Mesendoderm (in vitro differentiated cells): ENCODE measurements around the gene KCNS1.
"Not testable (repeated sequence)": the region's sequence is repeated elsewhere in the genome, so short reads cannot be mapped to it uniquely, and the experiment has no call there.

Source experiments
- DNase-seq: peaks from one replicate; pipeline ENCODE4 v3.0.0; 2013
- H2AK5ac ChIP-seq: 2 replicates; pipeline ENCODE4 v1.6.1; 2013; ENCODE audit warnings: low read length, inconsistent platforms
- H2BK120ac ChIP-seq: 2 replicates; pipeline ENCODE4 v1.6.1; 2013; ENCODE audit warnings: low read depth, mild to moderate bottlenecking, low read length, moderate library complexity, mixed read lengths
- H2BK15ac ChIP-seq: replicated peaks from 2 replicates; pipeline ENCODE4 v1.6.1; 2013; ENCODE audit warnings: low read depth, mild to moderate bottlenecking, moderate library complexity
- H2BK5ac ChIP-seq: 2 replicates; pipeline ENCODE4 v1.6.1; 2013; ENCODE audit warnings: low read length, inconsistent platforms
- H3K18ac ChIP-seq: 2 replicates; pipeline ENCODE4 v1.6.1; 2013; ENCODE audit warnings: mild to moderate bottlenecking, low read length, mixed read lengths
- H3K23ac ChIP-seq: one replicate; pipeline ENCODE4 v1.6.1; 2013; ENCODE audit warnings: low read length
- H3K27ac ChIP-seq: 2 replicates; pipeline ENCODE4 v1.5.1; 2013; ENCODE audit warnings: low read depth, mild to moderate bottlenecking, inconsistent platforms, low read length, moderate library complexity
- H3K27me3 ChIP-seq: 2 replicates; pipeline ENCODE4 v1.6.1; 2013; ENCODE audit warnings: low read length, control low read depth, mild to moderate bottlenecking, inconsistent platforms; ENCODE audit not compliant: insufficient read depth, poor library complexity
- H3K36me3 ChIP-seq: 2 replicates; pipeline ENCODE4 v1.6.1; 2013; ENCODE audit warnings: low read length, inconsistent platforms; ENCODE audit not compliant: control insufficient read depth, insufficient read depth
- H3K4ac ChIP-seq: one replicate; pipeline ENCODE4 v1.6.1; 2013; ENCODE audit warnings: low read depth, mild to moderate bottlenecking, low read length, moderate library complexity
- H3K4me1 ChIP-seq: 2 replicates; pipeline ENCODE4 v1.6.1; 2013; ENCODE audit warnings: low read depth, low read length, inconsistent platforms; ENCODE audit not compliant: control insufficient read depth
- H3K4me2 ChIP-seq: 2 replicates; pipeline ENCODE4 v1.6.1; 2013; ENCODE audit warnings: low read length
- H3K4me3 ChIP-seq: 2 replicates; pipeline ENCODE4 v1.5.1; 2013; ENCODE audit warnings: mild to moderate bottlenecking, low read length
- H3K56ac ChIP-seq: one replicate; pipeline ENCODE4 v1.6.1; 2013; ENCODE audit warnings: low read length
- H3K79me1 ChIP-seq: 2 replicates; pipeline ENCODE4 v1.6.1; 2013; ENCODE audit warnings: low read length, inconsistent platforms
- H3K79me2 ChIP-seq: 2 replicates; pipeline ENCODE4 v1.6.1; 2013; ENCODE audit warnings: mild to moderate bottlenecking, low read length; ENCODE audit not compliant: control insufficient read depth, insufficient read depth
- H3K9ac ChIP-seq: 2 replicates; pipeline ENCODE4 v1.6.1; 2013; ENCODE audit warnings: low read length, inconsistent platforms
- H4K5ac ChIP-seq: one replicate; pipeline ENCODE4 v1.6.1; 2013; ENCODE audit warnings: low read length
- H4K8ac ChIP-seq: one replicate; pipeline ENCODE4 v1.6.1; 2013; ENCODE audit warnings: low read depth, mild to moderate bottlenecking, control low read depth, low read length, moderate library complexity
- WGBS: extraction: QIAGEN DNeasy Blood & Tissue Kit; methylation state at CpG from one replicate; pipeline ENCODE4 v1.1.7; 2013; ENCODE audit warnings: low lambda C conversion rate, missing lambda C conversion rate; ENCODE audit not compliant: insufficient coverage; ENCODE audit errors: extremely low coverage; 5-methylcytosine and 5-hydroxymethylcytosine counted together

KCNS1 gene

DNA sequence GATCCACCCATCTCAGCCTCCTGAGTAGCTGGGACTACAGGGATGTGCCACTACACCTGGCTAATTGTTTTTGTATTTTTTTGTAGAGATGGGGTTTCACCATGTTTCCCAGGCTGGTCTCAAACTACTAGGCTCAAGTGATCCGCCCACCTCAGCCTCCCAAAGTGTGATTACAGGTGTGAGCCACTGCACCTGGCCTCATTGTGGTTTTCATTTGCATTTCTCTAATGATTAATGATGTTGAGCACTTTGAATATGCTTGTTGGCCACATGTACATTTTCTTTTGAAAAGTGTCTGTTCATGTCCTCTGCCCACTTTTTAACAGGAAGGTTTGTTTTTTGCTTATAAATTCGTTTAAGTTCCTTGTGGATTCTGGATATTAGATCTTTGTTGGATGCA lies 37.8 kb downstream of the KCNS1 start:
- H3K27ac ChIP-seq, H3K4me3 ChIP-seq, H3K27me3 ChIP-seq, H3K9ac ChIP-seq, H2AK5ac ChIP-seq, H3K56ac ChIP-seq, H2BK15ac ChIP-seq, H3K4ac ChIP-seq, H2BK5ac ChIP-seq, H3K79me1 ChIP-seq, H3K4me1 ChIP-seq, DNase-seq, H3K23ac ChIP-seq, H3K18ac ChIP-seq, H3K36me3 ChIP-seq, H3K79me2 ChIP-seq, H4K8ac ChIP-seq, H4K5ac ChIP-seq, H3K4me2 ChIP-seq, H2BK120ac ChIP-seq: not testable (repeated sequence)
- no CpG with 5 or more reads among the region's 2 CpGs for WGBS

DNA sequence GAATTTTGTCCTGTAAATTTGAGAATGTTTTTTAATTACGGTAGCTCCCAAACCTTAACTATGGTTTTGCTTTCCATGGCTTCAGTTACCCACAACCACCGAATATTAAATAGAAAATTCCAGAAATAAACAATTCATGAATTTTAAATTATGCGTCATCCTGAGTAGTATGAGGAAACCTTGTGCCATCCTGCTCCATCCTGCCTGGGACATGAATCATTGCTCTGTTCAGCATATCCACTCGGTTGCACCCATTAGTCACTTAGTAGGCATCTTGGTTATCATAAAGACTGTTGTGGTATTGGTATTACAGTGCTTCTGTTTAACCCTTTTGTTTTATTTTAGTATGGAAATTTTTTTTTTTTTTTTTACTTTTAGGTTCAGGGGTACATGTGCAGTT lies 39.7 kb downstream of the KCNS1 start:
- Histone ChIP-seq H2BK5ac (no peak overlapping the region), H4K5ac (no peak overlapping the region), H3K56ac (no peak overlapping the region), H3K18ac (no peak overlapping the region), H3K23ac (no peak overlapping the region), H3K27ac (no peak overlapping the region), H3K4me1 (no peaks in the 10 kb centered on the region), H3K9ac (no peak overlapping the region), H4K8ac (no peak overlapping the region), H3K79me1 (no peaks in the 10 kb centered on the region), H3K4me3 (no peak overlapping the region), H2AK5ac (no peak overlapping the region), H3K27me3 (no peaks in the 10 kb centered on the region), H2BK15ac (no peak overlapping the region), H3K4me2 (no peak overlapping the region), H3K79me2 (no peaks in the 10 kb centered on the region), H3K4ac (no peak overlapping the region), H2BK120ac (no peak overlapping the region), H3K36me3 (no peaks in the 10 kb centered on the region)
- WGBS, result no CpG with 5 or more reads among the region's 4 CpGs
- DNase-seq, result no peak

DNA sequence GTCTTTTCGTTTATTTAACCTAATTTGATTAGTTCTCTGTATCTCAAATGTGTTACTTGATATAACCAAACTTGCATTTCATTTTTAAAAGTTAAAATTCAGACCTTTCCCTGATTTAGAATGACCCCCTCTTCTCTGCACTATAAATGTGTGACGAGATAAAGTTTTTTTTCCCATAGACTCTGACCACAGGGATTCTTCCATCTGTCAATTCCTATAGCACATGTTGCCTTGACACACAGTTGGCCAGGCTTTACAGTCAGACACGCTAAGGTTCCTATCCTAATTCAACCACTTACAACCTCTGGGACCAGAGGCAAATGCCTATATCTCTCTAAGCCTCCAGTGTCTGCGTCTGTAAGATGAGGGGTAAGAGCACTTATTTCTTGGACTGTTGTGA lies 40.6 kb downstream of the KCNS1 start:
- no peak overlapping the region for H2AK5ac ChIP-seq
- H3K36me3 ChIP-seq, result no peaks in the 10 kb centered on the region
- H3K4me2 ChIP-seq, result no peak overlapping the region
- H3K27ac ChIP-seq, result no peak overlapping the region
- no peak overlapping the region for H4K5ac ChIP-seq
- no peak overlapping the region for H3K4ac ChIP-seq
- no peak overlapping the region for H4K8ac ChIP-seq
- no peak overlapping the region for H2BK120ac ChIP-seq
- no peaks in the 10 kb centered on the region for H3K27me3 ChIP-seq
- no peak overlapping the region for H3K18ac ChIP-seq
- H3K4me1 ChIP-seq, result no peaks in the 10 kb centered on the region
- no CpG with 5 or more reads among the region's 4 CpGs for WGBS
- no peak overlapping the region for H3K56ac ChIP-seq
- H3K79me2 ChIP-seq, result no peaks in the 10 kb centered on the region
- no peak overlapping the region for H3K9ac ChIP-seq
- DNase-seq, result no peak
- no peak overlapping the region for H2BK15ac ChIP-seq
- no peak overlapping the region for H2BK5ac ChIP-seq
- no peaks in the 10 kb centered on the region for H3K79me1 ChIP-seq
- no peak overlapping the region for H3K4me3 ChIP-seq
- no peak overlapping the region for H3K23ac ChIP-seq

DNA sequence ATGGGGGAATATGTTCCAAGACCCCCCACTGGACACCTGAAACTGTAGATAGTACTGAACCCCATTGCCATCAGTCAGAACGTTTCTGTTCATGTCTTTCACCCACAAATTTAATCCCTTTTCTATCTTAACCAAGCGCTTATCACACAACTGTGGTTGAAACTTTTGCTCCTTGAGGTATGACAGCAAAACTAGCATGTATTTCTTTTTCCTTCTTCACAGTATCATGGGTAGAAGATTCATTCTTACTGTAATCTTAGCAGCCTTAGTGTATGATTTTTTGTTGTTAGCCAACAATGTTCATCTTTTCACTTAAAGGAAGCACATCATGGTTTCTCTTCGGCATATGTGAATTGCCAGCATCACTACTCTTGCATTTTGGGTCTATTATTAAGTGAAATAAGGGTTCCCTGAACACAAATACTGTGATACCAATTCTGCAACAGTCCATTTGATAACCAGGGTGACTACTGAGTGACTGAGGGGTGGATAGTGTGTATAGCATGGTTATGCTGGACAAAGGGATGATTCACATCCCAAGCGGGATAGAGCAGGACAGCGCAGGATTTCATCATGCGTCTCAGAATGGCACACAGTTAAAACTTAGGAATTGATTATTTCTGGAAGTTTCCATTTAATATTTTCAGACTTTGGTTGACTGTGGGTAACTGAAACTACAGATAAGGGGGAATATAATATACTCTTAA lies 41.8 kb downstream of the KCNS1 start:
- Histone ChIP-seq H4K5ac (no peak overlapping the region), H3K4me3 (no peak overlapping the region), H3K9ac (no peak overlapping the region), H2BK5ac (no peak overlapping the region), H3K4me1 (no peaks in the 10 kb centered on the region), H3K56ac (no peak overlapping the region), H3K27me3 (no peaks in the 10 kb centered on the region), H2BK15ac (no peak overlapping the region), H3K27ac (no peak overlapping the region), H3K79me1 (no peaks in the 10 kb centered on the region), H3K18ac (no peak overlapping the region), H3K36me3 (no peaks in the 10 kb centered on the region), H3K4me2 (no peak overlapping the region), H3K23ac (no peak overlapping the region), H3K79me2 (no peaks in the 10 kb centered on the region), H3K4ac (no peak overlapping the region), H2BK120ac (no peak overlapping the region), H2AK5ac (no peak overlapping the region), H4K8ac (no peak overlapping the region)
- WGBS, result no CpG with 5 or more reads among the region's 6 CpGs
- no peak for DNase-seq

DNA sequence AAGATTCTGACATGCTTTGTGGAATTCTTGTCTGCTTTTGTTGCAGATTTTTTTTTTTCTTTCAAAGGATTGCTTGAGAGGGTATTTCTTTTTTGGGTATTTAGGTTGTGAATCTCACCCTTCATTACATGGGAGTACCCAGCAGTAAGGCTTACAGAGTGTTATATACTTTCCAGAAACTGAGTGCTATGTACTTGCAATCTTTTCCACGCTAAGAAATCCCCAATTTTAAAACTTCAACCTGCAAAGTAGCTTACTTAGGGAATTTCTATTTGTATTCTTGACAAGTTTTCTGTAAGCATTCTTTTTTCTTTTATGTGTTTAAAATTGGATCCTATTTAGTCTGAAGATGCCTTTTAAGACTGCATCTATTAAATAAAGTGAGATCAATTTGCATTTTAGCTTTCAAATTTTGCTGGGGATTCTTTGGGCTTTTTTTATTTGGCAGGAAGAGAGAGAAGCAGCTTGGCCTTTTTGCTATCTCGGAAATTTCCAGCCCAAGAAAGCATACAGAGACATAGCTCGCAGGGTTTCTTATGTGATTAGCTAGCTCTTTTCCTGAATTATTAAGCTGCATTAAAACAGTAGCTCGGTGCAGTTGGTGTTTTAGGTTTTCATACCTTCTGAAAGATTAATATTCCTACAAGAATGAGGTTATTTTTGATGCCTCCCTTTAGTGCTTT lies 42.6 kb downstream of the KCNS1 start:
- Histone ChIP-seq H3K79me2 (no peaks in the 10 kb centered on the region), H3K27me3 (no peaks in the 10 kb centered on the region), H2AK5ac (no peak overlapping the region), H2BK120ac (no peak overlapping the region), H3K79me1 (no peaks in the 10 kb centered on the region), H3K4me3 (no peak overlapping the region), H3K27ac (no peak overlapping the region), H3K4ac (no peak overlapping the region), H3K36me3 (no peaks in the 10 kb centered on the region), H3K23ac (no peak overlapping the region), H4K8ac (no peak overlapping the region), H2BK5ac (no peak overlapping the region), H3K4me1 (no peaks in the 10 kb centered on the region), H4K5ac (no peak overlapping the region), H3K9ac (no peak overlapping the region), H3K4me2 (no peak overlapping the region), H3K18ac (no peak overlapping the region), H3K56ac (no peak overlapping the region), H2BK15ac (no peak overlapping the region)
- no CpG with 5 or more reads among the region's 4 CpGs for WGBS
- DNase-seq, result no peak
